IPS-15b (cell line): ENCODE measurements around the gene IL31.

Experiments
- H3K27me3 ChIP-seq: one replicate; pipeline ENCODE4 v1.6.1; 2013; ENCODE audit warnings: low read length; ENCODE audit not compliant: control insufficient read depth, insufficient read depth
- H3K36me3 ChIP-seq: one replicate; pipeline ENCODE4 v1.6.1; 2013; ENCODE audit warnings: low read length; ENCODE audit not compliant: control insufficient read depth, insufficient read depth
- H3K4me1 ChIP-seq: one replicate; pipeline ENCODE4 v1.6.1; 2013; ENCODE audit warnings: mild to moderate bottlenecking, low read length; ENCODE audit not compliant: control insufficient read depth, insufficient read depth
- H3K4me3 ChIP-seq: one replicate; pipeline ENCODE4 v1.5.1; 2013; ENCODE audit warnings: low read depth, low read length
- H3K9ac ChIP-seq: one replicate; pipeline ENCODE4 v1.6.1; 2013; ENCODE audit warnings: low read depth, mild to moderate bottlenecking, low read length
- H3K9me3 ChIP-seq: one replicate; pipeline ENCODE4 v1.6.1; 2013; ENCODE audit warnings: mild to moderate bottlenecking, low read length; ENCODE audit not compliant: control insufficient read depth, insufficient read depth

The IL31 gene

DNA sequence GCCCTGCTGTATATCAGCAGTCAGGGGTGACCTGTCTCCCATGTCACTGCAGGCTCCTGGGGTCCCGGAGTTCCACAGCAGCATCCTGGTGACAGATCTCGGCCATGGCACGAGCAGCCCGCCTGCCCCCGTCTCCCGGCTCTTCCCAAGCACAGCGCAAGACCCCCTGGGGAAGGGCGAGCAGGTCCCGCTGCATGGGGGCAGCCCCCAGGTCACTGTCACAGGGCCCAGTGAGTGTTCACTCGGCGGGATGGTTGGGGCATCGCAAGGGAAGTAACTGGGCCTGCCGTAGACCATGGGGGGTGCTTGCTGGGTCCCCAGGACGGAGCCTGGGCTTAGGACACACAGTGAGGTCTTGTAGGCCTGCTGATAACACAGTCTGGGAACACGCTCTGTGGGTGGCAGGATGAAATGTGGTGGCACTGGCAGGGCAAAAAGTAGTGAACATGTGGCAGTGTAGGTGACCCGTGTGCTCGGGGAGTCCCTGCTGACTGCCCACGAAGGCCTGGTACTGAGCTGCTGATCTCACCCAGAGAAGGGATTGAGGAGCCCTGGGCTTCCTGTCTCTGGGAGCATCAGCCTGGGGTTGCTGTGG lies 38.5 kb downstream of the IL31 start:
- Histone ChIP-seq H3K9me3 (no peaks in the 10 kb centered on the region), H3K27me3 (no peaks in the 10 kb centered on the region), H3K4me3 (no peak overlapping the region), H3K9ac (no peak overlapping the region), H3K4me1 (no peaks in the 10 kb centered on the region), H3K36me3 (peaks cover 11% of the 10 kb centered on the region)

GRCh38 chr12:122133192-122133950 lies 40.6 kb downstream of the IL31 start:
- no peaks in the 10 kb centered on the region for H3K9me3 ChIP-seq
- H3K9ac ChIP-seq: no peak overlapping the region
- H3K4me1 ChIP-seq: no peaks in the 10 kb centered on the region
- no peak overlapping the region for H3K4me3 ChIP-seq
- no peaks in the 10 kb centered on the region for H3K27me3 ChIP-seq
- H3K36me3 ChIP-seq: peaks cover 11% of the 10 kb centered on the region

DNA sequence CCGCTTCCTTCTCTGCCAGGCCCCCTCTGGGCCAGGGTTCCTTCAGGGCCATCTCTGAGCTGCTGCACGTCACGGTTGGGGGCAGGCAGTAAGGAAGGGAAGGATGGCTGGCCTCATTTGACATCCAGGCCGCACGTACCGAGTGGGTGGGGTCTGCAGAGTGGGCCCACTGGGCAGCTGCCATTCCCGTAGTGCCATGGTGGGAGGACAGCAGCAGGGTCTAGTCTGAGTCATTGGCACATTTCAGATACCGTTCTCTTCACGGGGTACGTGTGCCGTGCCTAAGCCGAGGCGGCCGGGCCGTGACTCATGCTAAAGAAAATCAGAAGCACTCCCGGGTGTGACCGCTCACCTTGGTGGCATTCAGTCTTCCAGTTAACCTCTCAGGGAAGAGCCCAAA lies 43.9 kb downstream of the IL31 start:
- Histone ChIP-seq H3K27me3 (no peaks in the 10 kb centered on the region), H3K4me1 (no peaks in the 10 kb centered on the region), H3K4me3 (no peak overlapping the region), H3K9ac (no peak overlapping the region), H3K36me3 (peaks cover 11% of the 10 kb centered on the region), H3K9me3 (no peaks in the 10 kb centered on the region)

GRCh38 chr12:122129131-122129530 lies 44.9 kb downstream of the IL31 start:
- Histone ChIP-seq H3K4me3 (no peak overlapping the region), H3K9me3 (no peaks in the 10 kb centered on the region), H3K9ac (no peak overlapping the region), H3K4me1 (no peaks in the 10 kb centered on the region), H3K36me3 (peaks cover 11% of the 10 kb centered on the region), H3K27me3 (no peaks in the 10 kb centered on the region)

DNA sequence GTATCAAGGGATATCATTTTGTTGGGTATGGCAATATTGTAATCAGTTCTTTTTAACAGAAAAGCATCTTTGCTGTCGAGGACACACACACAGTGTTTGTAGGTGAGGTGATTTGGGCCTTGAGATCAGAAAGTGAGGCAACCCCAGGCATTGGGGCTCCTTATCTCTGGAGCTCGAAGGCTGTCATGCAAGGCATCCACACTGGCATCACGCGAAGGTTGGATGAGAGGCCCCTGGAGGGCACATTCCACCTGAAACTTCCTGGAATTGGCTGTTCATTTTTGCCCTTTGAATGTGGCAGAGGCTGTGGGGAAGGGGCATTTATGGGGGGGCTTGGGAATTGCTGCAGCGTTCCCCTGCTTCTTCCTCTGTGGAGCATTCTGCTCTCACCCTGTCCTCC lies 45.5 kb downstream of the IL31 start:
- Histone ChIP-seq H3K36me3 (peaks cover 11% of the 10 kb centered on the region), H3K9me3 (no peaks in the 10 kb centered on the region), H3K4me1 (no peaks in the 10 kb centered on the region), H3K9ac (no peak overlapping the region), H3K4me3 (no peak overlapping the region), H3K27me3 (no peaks in the 10 kb centered on the region)

DNA sequence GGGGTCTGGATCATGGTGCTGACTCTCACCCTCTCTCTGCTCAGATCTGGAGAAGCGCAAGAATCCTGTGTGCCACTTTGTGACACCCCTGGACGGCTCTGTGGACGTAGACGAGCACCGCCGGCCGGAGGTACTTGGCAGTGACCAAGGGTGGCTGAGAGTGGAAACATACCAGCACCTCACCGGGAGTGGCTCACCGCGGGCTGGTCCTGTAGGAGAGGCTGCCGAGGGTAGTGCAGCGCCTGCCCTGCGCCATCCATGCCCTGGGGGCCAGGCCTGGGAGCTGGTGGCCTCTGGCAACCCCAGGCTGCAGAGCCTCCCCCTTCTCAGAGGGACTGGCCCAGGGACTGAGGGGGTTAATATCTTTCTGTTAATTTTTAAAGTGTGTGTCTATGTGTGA lies 46.2 kb downstream of the IL31 start:
- H3K36me3 ChIP-seq: peaks cover 11% of the 10 kb centered on the region
- H3K9me3 ChIP-seq: no peaks in the 10 kb centered on the region
- H3K4me3 ChIP-seq: no peak overlapping the region
- no peaks in the 10 kb centered on the region for H3K27me3 ChIP-seq
- peaks cover 2% of the 10 kb centered on the region for H3K4me1 ChIP-seq
- H3K9ac ChIP-seq: no peak overlapping the region

GRCh38 chr12:122126713-122127597 lies 47.1 kb downstream of the IL31 start:
- Histone ChIP-seq H3K4me1 (peaks cover 3% of the 10 kb centered on the region), H3K9ac (no peak overlapping the region), H3K4me3 (no peak overlapping the region), H3K9me3 (no peaks in the 10 kb centered on the region), H3K27me3 (no peaks in the 10 kb centered on the region), H3K36me3 (peaks cover 9% of the 10 kb centered on the region)

- no peak overlapping the region for H3K9ac ChIP-seq
- H3K27me3 ChIP-seq: no peaks in the 10 kb centered on the region
- no peaks in the 10 kb centered on the region for H3K9me3 ChIP-seq
- peaks cover 3% of the 10 kb centered on the region for H3K4me1 ChIP-seq
- H3K4me3 ChIP-seq: no peak overlapping the region
- peaks cover 9% of the 10 kb centered on the region for H3K36me3 ChIP-seq
Observed at GRCh38 chr12:122126342-122126635, 47.7 kb downstream of the IL31 start.

GRCh38 chr12:122125452-122126341 lies 48.3 kb downstream of the IL31 start:
- H3K9me3 ChIP-seq: no peaks in the 10 kb centered on the region
- peaks cover 9% of the 10 kb centered on the region for H3K36me3 ChIP-seq
- no peak overlapping the region for H3K9ac ChIP-seq
- H3K27me3 ChIP-seq: no peaks in the 10 kb centered on the region
- peaks cover 3% of the 10 kb centered on the region for H3K4me1 ChIP-seq
- H3K4me3 ChIP-seq: no peak overlapping the region

GRCh38 chr12:122124370-122124769 lies 49.7 kb downstream of the IL31 start:
- Histone ChIP-seq H3K4me1 (peaks cover 3% of the 10 kb centered on the region), H3K27me3 (no peaks in the 10 kb centered on the region), H3K4me3 (no peak overlapping the region), H3K9me3 (no peaks in the 10 kb centered on the region), H3K36me3 (peaks cover 6% of the 10 kb centered on the region), H3K9ac (no peak overlapping the region)

DNA sequence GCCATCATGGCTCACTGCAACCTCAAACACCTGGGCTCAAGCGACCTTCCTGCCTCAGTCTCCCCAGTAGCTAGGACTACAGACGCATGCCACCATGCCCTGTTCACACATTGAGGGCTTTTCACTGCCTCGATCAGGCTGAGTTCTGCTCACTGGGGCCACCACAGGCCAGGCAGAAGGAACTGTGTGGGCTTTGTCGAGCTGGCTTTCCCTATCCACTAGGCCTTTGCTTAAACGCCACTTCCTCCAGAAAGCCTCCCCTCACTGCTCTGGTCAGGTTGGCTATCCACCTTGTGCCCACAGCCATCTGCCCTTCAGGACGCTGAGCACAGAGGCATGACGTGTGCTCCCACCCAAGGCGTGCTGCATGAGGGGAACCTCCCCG lies 50.3 kb downstream of the IL31 start:
- H3K4me3 ChIP-seq: no peak overlapping the region
- H3K9me3 ChIP-seq: no peaks in the 10 kb centered on the region
- no peaks in the 10 kb centered on the region for H3K27me3 ChIP-seq
- H3K36me3 ChIP-seq: peaks cover 2% of the 10 kb centered on the region
- peaks cover 3% of the 10 kb centered on the region for H3K4me1 ChIP-seq
- no peak overlapping the region for H3K9ac ChIP-seq
